ENCODE data around the gene FCRLA.
"Not testable (repeated sequence)": the region's sequence is repeated elsewhere in the genome, so short reads cannot be mapped to it uniquely, and the experiment has no call there.

Gene FCRLA, protein sequence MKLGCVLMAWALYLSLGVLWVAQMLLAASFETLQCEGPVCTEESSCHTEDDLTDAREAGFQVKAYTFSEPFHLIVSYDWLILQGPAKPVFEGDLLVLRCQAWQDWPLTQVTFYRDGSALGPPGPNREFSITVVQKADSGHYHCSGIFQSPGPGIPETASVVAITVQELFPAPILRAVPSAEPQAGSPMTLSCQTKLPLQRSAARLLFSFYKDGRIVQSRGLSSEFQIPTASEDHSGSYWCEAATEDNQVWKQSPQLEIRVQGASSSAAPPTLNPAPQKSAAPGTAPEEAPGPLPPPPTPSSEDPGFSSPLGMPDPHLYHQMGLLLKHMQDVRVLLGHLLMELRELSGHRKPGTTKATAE

DNA sequence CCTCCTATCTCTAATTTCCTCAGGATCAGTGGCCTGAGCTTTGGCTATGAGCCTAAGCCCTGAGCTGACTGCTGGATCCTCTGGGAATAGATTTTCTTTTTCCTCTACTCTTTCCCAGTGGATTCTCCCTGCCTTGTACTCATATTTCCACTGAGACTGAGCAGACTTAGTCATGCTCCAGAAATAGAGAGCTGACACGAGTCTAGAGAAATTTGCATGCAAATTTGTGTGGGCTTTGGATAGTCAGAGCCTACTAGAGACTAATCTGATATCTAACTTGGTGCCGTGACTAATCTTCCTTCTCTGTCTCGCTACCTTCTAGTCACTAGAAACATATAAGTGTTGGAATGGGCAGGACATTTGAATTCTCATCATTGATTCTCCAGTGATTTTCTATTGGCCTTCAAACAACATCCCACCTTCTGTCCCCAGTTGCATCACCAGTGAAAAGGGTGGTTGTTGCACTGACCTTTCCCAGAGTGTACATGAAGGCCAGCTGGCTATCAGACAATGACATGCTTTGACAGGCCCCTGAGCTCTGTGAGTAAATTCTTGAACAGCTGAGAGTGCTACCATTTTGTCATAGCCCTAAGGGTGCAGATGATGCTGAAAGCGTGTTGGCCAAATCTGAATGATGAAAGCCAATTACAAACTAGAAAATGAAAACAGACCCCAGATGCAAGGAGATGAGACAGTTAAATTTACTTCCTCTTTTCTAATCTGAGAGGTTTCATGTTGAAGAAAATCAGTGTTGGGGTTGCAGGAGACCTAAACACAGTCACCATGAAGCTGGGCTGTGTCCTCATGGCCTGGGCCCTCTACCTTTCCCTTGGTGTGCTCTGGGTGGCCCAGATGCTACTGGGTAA is at the start of gene FCRLA:
Gene FCRLA (plus strand): TSS at position 748 of the 866 bp plus-strand sequence. CDS start 36 bp downstream, at position 784.
- TF ChIP-seq, protein P1, sequence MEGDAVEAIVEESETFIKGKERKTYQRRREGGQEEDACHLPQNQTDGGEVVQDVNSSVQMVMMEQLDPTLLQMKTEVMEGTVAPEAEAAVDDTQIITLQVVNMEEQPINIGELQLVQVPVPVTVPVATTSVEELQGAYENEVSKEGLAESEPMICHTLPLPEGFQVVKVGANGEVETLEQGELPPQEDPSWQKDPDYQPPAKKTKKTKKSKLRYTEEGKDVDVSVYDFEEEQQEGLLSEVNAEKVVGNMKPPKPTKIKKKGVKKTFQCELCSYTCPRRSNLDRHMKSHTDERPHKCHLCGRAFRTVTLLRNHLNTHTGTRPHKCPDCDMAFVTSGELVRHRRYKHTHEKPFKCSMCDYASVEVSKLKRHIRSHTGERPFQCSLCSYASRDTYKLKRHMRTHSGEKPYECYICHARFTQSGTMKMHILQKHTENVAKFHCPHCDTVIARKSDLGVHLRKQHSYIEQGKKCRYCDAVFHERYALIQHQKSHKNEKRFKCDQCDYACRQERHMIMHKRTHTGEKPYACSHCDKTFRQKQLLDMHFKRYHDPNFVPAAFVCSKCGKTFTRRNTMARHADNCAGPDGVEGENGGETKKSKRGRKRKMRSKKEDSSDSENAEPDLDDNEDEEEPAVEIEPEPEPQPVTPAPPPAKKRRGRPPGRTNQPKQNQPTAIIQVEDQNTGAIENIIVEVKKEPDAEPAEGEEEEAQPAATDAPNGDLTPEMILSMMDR (IDR thresholded peaks at IDR 0.05): no peak

DNA sequence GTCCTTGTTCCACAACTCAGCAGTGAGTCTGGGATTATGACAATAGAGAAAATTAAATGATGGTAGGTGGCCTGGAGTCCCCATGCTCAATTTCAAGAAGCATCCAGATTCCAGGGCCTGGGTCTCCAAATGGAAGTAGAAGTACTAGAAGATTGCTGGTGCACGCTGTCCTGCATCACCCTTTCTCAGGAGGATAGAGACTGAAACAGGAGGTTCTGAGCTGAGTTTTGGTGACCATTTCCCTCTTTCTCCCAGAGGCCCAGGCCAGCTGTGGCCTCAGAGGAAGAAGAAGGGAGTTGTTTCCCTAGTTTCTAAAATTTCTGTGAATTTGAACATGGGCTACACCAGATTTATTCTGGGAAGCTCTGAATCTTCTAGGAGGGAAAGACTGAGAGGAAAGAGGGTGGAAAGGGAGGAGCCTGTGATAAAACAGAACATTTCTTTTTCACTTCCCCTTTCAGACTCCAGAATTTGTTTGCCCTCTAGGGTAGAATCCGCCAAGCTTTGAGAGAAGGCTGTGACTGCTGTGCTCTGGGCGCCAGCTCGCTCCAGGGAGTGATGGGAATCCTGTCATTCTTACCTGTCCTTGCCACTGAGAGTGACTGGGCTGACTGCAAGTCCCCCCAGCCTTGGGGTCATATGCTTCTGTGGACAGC is 44.2 kb upstream of the FCRLA start, which contains the start of gene FCGR2B:
Gene FCGR2B (plus strand): TSS at position 460 of the 656 bp plus-strand sequence. CDS start 99 bp downstream, at position 559.
- TF ChIP-seq, protein P1 (IDR thresholded peaks at IDR 0.05): not testable (repeated sequence)

DNA sequence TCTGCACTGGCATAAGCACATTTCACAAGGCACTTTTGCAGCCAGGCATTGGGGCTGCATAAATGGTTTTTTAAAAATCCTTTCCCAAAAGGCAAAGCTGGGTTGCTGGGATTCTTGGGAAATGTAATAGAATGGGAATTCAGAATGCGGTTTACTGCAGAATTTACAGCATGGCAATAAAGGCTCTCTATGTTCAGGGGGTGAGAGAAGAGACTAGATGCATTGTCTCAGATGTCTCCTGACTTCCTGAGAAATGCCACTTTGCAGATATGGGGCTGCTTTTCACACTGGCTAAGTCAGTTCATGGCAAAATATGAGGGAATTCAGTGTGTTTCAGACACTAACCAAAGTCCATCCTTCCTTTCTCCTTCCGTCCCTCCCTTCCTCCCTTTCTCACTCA is 30.6 kb upstream of the FCRLA start:
- TF ChIP-seq, protein P1 (IDR thresholded peaks at IDR 0.05): no peak

DNA sequence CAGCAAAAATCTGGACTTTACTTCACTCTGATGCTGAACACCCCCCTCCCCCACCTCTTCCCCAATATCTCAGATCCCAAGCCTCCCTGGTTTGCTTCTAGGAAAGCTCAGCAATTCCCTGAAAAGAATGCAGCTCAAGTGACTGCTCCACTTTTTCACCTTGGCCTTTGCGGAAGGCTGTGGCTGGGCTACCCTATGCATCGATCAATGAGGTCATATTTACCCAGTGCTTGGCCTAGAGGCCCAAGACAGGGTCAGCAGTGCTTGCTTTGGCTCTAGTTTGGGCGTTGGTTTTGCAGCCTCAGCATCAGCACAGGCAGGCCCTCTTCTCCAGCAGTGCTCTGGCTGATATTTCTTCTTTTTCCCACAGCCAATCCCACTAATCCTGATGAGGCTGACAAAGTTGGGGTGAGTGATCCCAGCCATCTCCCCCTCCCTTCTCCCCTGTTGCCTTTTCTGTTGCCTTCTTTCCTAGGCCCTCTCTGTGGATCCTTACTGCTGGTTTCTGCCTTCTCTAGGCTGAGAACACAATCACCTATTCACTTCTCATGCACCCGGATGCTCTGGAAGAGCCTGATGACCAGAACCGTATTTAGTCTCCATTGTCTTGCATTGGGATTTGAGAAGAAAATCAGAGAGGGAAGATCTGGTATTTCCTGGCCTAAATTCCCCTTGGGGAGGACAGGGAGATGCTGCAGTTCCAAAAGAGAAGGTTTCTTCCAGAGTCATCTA is 29.9 kb upstream of the FCRLA start:
- TF ChIP-seq, protein P1 (IDR thresholded peaks at IDR 0.05): no peak

DNA sequence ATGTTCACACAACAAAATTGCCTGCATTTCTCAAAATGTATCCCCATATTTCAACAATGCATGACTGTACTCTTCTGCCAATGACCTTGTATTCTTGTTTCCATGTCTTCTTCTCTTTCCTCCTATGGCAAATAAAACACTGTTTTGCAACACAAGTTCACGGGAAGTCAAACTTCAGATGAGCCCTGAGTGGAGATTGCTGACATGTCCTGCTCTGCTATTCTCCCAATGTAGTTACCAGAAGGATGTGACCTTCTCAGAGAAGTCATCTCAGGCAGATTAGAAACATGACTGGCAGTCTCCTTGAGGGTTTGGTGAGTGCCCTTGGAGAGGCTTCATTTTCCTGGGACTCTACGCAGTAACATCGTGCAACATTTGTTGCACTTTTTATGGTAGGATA is 28.5 kb upstream of the FCRLA start:
- TF ChIP-seq, protein P1 (IDR thresholded peaks at IDR 0.05): no peak

DNA sequence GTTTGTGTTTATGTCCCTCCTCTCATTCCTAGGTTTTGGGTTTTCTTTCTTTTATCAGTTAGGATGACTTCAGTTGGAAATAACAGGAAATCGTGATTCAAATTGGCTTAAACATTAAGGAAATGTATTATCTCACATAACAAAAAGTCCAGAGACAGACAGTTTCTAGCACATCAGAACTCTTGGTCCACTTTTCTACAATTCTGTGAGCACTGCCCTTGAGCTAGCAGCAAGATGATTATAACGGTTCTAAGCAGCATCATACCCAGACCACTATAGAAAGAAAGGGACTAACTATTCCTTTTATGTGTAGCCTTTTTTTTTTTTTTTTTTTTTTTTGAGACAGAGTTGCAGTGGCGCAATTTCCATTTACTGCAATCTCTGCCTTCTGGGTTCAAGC is 25.1 kb upstream of the FCRLA start:
- TF ChIP-seq, protein P1 (IDR thresholded peaks at IDR 0.05): no peak

DNA sequence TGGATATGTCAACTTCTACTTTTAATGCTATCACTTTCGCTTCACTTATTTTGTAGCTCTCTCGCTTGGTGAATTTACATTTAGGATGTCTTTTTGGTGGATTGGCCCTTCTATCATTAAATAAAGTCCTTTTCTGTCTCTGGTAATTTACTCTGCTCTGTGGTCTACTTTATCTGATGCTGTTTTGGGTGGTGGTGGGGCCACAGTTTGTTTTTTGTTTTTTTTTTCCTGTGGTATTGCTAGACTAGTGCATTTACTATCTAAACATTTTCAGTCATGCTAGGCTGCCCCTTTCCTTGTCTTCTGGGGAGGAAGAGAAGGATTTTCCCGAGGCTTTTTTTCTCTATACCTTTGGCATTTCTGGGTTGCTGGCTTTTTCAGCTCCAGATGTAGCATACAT is 18.1 kb upstream of the FCRLA start:
- TF ChIP-seq, protein P1 (IDR thresholded peaks at IDR 0.05): no peak

Measured in LNCAP (cell line).